D341Med (cell line): ENCODE results near the gene COG7.
"Not testable (repeated sequence)": the region's sequence is repeated elsewhere in the genome, so short reads cannot be mapped to it uniquely, and the experiment has no call there.

Experiments
- DNase-seq: peaks from one replicate; pipeline ENCODE4 v3.0.0; 2012; ENCODE audit warnings: low spot score

The COG7 gene

DNA sequence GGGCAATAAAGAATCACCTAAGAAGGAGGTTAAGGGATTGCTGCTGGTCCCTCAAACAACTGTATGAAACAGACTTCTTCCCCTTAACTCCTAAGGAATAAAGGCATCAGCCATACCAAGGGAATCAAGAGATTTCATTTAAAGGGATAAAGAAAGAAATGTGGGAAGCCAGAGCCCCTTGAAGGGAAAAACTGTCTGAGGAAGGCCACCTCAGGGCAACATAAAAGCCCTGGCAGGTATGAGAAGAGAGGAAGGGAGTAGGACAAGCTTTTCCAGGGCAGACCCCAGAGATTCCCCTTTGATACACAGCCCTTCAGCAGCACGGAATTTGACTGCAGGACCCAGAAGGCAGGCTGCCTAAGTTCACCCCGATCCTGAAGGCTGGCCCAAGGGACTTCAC is 43.5 kb downstream of the COG7 start:
- no peak for DNase-seq

DNA sequence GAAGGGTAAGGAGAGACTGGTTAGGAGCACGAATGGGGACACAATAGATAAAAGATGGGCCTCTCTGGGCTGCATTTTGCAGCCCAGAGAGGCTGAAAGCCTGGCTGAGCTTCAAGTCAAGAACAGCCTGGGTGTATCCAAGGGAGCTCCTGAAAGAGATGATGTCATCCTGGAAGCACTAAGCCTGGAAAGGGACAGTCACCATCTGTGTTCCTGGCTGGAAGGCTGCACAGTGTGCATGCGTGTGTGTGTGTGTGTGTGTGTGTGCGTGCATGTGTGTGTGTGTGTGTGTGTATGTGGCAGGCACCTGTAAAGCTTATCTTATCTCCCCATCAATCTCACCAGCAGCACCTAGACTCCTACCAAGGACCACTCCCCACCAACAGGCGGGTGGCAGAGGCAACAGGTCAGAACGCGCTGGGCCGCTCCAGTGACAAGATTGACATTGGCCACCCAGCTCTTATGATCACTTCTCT is 44.1 kb downstream of the COG7 start:
- DNase-seq = peak; percentile 79

DNA sequence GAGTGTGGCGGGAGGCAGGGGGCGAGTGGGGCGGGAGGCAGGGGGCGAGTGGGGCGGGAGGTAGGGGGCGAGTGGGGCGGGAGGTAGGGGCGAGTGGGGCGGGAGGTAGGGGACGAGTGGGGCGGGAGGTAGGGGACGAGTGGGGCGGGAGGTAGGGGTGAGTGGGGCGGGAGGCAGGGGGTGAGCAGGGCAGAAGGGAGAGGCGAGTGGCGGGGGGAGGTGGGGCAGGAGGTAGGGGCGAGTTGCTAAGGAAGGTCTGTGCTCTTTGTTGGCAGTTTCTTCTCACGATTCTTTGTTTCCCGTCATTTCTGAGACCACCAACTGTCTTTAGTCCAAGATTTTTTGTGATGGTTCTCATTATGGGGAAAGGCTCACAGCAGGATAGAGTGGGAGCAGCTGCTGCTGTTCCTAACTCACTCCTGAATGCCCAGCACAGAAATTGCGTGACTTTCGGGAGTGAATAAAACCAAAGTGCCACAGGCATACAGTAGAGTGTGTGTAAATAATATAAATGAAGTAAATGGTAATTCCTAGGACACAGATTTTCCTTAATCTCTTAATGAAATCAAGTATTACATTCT is 44.7 kb downstream of the COG7 start:
- DNase-seq = no peak

- DNase-seq = no peak
These were observed 45.4 kb downstream of the COG7 start for GRCh38 chr16:23407436-23408127.

- DNase-seq = no peak
These were observed 46.3 kb downstream of the COG7 start for GRCh38 chr16:23406546-23407240.

GRCh38 chr16:23406024-23406423 is 47.0 kb downstream of the COG7 start:
- DNase-seq = no peak

- DNase-seq = no peak
These were observed 49.4 kb downstream of the COG7 start for GRCh38 chr16:23403547-23403946.

DNA sequence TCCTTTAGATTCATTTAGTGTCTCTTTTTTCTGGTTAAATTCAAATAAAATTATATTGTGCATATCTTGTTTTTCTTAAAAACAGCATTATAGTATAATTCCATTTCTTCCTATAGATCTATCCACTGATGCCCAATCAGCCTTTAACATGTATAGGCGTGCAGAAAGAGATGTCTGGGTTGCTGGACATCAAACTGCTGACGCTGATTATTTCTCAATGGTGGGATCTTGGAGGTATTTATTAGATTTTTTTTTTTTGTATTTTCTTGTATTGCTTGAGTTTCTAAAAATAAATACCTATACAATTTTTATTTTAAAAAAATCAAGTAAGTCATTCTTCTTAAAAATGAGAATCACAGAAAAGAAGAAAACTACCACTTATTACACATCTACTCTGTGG is 50.9 kb downstream of the COG7 start:
- no peak for DNase-seq

DNA sequence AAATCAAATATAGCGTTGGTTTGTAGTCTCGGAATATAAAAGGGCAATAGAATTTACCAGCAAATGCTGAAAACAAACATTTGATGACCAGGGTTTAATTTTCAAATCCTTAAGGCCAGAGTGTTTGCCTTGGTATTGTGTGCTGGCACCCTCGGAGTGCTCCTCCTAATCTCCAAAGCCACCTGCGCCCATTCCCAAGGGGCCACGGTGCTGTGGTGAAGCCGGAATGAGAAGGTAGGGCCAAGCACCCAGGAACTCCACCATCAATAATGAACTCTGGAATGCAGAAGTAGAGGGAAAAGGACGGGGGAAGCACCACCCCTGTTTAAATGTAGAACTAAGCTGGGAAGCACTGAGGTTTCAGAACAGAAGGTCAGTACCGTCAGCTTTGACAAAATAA is 51.9 kb downstream of the COG7 start:
- peak; percentile 56 for DNase-seq

GRCh38 chr16:23400447-23400846 is 52.5 kb downstream of the COG7 start:
- peak; percentile 68 for DNase-seq

DNA sequence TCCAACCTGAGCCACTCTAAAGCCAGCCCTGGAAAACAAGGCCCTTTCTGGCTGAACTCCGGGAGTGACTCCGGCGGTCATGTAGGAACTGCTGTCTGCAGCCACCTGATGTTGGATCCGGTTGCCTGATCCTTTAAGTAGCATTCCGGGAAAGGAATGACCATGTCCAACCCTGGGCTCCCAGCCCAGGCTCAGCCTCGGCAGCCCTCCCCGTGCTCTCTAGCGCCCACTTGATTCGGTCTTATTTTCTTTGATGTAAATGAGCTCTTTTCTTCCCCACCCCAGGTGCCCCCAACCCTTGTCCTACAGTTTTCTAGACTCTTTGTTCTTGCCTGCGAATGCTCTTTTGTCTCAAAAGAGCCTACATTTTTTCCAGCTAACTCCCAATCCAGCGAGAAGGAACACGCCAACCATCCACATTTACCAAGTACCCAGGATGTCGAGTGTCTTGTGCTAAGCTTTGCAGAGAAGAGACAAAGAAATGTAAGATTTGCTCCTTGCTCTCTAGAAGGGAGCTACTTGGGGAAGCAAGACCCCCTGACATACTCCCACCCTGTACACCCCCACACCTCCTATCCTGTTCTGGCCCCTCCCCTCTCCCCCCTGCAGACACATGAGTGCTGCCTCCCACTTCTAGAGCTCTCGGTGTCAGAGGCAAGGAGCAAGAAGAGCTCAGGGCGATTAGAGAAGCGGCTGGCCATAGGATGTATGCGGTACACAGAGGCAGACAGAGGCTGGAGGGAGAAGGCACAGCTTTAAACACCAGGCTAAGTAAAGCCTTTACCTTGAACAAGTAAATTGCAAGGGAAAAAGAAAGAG is 53.8 kb downstream of the COG7 start:
- no peak for DNase-seq

GRCh38 chr16:23397464-23397863 is 55.5 kb downstream of the COG7 start:
- DNase-seq = no peak

DNA sequence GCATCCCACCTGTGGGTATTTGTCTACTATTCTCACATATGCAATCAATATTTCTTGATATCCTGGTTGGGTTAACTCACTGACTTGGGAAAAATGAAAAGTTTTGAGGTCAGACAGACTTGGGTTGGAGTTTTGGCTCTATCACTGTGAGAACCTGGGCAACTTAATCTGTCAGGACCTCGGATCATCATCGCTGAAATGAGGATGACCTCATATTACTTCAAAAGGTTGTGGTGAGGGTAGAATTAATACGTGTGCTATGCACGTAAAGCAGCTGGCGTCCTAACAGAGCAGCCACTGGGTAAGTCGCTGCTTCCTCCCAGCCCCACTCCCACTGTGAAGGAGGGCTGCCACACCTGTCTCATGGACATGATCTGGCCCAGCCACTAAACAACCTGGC is 57.3 kb downstream of the COG7 start:
- no peak for DNase-seq

GRCh38 chr16:23394141-23394831 is 58.7 kb downstream of the COG7 start:
- DNase-seq = no peak

- no peak for DNase-seq
These were observed 60.8 kb downstream of the COG7 start for GRCh38 chr16:23392223-23392600.

DNA sequence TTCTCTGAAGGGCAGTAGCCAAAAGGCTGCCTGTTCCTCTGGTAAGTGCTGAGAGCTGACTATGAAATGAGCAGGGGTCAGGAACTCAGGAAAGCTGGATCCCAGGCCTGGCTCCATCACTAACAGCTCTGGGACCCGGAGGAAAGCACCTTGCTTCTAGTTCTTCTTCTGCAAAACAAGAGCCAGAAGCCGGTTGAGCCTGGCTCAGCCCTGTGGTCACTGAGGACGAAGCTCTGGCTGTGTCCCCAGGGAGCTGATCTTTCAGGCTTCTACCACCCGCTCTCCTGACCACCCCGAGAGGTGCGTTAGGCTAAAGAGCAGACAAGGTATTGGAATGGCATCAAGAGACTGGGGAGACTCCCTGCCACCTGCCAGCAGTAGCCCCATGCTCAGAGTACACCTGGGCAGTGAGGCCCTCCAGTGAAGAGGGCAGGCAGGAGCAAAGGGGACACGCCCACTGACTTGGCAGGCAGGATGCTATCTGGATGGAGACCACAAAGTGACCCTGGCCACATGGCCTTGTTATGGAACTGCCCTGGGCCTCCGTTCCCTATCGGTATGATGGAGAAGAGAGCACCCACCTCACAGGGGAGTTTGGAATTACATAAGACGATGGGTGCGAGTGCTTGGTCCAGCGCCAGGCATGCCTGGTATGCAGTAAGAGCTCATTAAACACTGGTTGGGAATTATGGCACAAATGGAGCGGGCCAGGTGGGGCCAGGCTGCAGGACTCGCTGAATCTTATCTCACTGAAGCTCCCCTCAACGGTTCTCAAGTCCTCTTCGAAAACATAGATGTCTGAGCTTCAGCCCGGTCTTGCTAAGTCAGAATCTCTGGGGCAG is 61.4 kb downstream of the COG7 start:
- no peak for DNase-seq

DNA sequence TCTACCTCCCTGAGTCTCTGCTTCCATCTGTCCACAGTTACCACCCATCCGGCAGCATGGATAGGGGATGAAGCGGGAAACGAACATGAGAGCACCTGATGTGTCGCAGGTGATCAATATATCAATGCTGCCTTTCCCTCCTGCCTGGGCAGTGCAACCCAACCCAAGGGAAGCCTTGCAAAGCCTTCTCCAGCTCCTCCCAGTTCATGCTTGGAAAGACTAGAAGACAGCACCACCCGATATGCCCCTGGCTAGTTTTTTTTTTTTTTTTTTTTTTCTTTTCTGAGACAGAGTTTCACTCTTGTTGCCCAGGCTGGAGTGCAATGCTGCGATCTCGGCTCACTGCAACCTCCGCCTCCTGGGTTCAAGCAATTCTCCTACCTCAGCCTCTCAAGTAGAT is 63.1 kb downstream of the COG7 start:
- DNase-seq = not testable (repeated sequence)

DNA sequence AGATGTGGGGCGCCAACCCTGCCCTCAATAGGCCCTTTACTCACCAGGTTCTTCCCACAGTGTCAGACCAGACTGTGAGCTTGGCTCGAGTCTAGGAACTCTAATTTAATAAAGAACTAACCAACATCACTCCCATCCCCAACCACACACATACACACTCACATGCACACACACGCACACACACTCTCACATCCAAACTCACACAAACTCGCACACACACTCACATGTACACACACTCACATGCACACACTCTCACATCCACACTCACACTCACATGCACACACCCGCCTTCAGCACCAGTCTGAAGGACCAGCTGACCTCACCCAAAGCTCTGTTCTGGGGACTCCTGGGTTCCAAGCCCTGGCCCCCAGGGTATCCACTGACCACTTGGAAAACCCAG is 63.8 kb downstream of the COG7 start:
- DNase-seq = no peak

DNA sequence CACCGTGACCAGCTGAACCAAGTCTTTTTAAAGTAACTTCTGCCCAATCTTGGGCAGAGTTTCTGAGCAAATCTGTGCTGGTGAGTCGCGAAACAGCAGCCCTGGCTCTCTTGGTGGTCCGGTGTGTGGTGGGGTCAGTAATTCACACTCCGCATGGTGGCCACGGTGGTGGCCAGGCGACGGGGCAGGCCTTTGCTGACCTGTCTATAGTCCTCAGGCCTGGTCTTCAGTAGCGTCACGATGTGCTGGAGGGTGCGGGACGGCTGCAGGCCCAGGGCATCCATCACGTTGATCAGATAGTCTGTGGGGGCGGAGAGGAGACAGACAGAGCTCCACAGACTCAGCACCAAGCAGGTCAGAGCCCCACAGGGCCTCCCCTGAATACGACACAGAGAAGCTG is 64.2 kb downstream of the COG7 start:
- DNase-seq = no peak

GRCh38 chr16:23387666-23388065 is 65.3 kb downstream of the COG7 start:
- DNase-seq = no peak

GRCh38 chr16:23385441-23385840 is 67.5 kb downstream of the COG7 start:
- no peak for DNase-seq
